GM10266 (cell line): ENCODE measurements around the gene LRIT3.

Experiments
- DNase-seq: peaks from one replicate; pipeline ENCODE4 v3.0.0; 2012; ENCODE audit errors: extremely low spot score
- TF ChIP-seq, protein P1 (sequence below): IDR thresholded peaks from 2 replicates; pipeline ENCODE4 v1.5.1; 2012; ENCODE audit warnings: mild to moderate bottlenecking, low read depth; ENCODE audit not compliant: control insufficient read depth, insufficient read depth; ENCODE audit errors: missing control alignments

LRIT3 gene

DNA sequence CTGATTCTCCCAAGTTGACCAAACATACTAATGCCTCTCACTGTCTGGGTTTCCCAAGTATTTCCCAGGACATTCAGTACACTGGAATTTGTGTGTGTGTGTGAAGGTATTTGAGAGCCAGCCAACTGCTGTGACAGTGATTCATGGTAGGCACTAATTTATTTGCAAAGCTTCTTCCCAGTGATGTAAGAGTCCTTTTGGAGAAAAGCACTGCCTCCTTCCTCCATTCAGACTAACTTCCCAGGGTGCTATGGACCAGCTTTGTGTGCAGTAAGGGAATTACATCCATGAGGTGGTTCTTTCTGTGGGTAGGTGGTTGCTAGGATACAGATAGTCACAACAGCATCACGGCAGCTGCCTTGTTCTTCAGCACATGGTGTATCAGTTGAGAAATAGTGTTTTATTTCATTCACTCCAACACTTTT is 73.5 kb downstream of the LRIT3 start:
- DNase-seq = no peak
- TF ChIP-seq, protein P1, sequence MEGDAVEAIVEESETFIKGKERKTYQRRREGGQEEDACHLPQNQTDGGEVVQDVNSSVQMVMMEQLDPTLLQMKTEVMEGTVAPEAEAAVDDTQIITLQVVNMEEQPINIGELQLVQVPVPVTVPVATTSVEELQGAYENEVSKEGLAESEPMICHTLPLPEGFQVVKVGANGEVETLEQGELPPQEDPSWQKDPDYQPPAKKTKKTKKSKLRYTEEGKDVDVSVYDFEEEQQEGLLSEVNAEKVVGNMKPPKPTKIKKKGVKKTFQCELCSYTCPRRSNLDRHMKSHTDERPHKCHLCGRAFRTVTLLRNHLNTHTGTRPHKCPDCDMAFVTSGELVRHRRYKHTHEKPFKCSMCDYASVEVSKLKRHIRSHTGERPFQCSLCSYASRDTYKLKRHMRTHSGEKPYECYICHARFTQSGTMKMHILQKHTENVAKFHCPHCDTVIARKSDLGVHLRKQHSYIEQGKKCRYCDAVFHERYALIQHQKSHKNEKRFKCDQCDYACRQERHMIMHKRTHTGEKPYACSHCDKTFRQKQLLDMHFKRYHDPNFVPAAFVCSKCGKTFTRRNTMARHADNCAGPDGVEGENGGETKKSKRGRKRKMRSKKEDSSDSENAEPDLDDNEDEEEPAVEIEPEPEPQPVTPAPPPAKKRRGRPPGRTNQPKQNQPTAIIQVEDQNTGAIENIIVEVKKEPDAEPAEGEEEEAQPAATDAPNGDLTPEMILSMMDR = no peak
